ENCODE measurements around the gene PLA2G4A. TPM values are rescaled to one million over a fixed set of nuclear protein-coding genes. Genes with fewer than 3 reads are reported as not detected.

Gene PLA2G4A
- total RNA-seq, 2 donors from 2014 or later, result 3.1 to 6.3 TPM

DNA sequence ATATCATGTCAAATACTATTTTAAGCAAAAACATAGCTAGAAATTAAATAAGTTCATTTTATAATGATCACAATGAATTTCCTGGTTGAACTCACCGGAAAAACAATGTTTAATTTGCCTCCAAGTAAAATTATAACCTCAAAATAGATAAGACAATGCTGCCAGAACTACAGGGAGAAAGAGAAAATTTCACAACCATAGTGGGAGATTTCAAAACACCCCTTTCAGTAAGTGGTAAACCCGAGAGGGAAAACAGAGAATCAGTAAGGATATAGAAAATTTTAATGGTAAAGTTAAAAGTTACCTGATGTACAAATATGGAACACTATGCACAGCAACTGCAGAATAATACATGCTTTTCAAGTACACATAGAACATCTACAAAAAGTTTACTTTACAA, 43.2 kb upstream of the PLA2G4A start:
- Histone ChIP-seq H3K4me3 (no peak overlapping the region), H3K4me1 (no peaks in the 10 kb centered on the region), H3K36me3 (no peaks in the 10 kb centered on the region), H3K27me3 (no peaks in the 10 kb centered on the region), H3K9ac (ENCODE audit: low read depth in 2 of 2, low read length in 2 of 2) (no peak overlapping the region), H3K27ac (no peak overlapping the region), H3K9me3 (no peaks in the 10 kb centered on the region)
- no peak for DNase-seq
- TF ChIP-seq, protein P1, sequence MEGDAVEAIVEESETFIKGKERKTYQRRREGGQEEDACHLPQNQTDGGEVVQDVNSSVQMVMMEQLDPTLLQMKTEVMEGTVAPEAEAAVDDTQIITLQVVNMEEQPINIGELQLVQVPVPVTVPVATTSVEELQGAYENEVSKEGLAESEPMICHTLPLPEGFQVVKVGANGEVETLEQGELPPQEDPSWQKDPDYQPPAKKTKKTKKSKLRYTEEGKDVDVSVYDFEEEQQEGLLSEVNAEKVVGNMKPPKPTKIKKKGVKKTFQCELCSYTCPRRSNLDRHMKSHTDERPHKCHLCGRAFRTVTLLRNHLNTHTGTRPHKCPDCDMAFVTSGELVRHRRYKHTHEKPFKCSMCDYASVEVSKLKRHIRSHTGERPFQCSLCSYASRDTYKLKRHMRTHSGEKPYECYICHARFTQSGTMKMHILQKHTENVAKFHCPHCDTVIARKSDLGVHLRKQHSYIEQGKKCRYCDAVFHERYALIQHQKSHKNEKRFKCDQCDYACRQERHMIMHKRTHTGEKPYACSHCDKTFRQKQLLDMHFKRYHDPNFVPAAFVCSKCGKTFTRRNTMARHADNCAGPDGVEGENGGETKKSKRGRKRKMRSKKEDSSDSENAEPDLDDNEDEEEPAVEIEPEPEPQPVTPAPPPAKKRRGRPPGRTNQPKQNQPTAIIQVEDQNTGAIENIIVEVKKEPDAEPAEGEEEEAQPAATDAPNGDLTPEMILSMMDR (IDR thresholded peaks at IDR 0.05), result no peak
- intact Hi-C loops (cut with DNase I), result no loop called here

GRCh38 chr1:186790101-186790500, 38.6 kb upstream of the PLA2G4A start:
- TF ChIP-seq, protein P1 (IDR thresholded peaks at IDR 0.05), result no peak
- Histone ChIP-seq H3K27me3 (no peaks in the 10 kb centered on the region), H3K27ac (no peak overlapping the region), H3K9ac (ENCODE audit: low read depth in 2 of 2, low read length in 2 of 2) (no peak overlapping the region), H3K9me3 (no peaks in the 10 kb centered on the region), H3K4me1 (no peaks in the 10 kb centered on the region), H3K36me3 (no peaks in the 10 kb centered on the region), H3K4me3 (no peak overlapping the region)
- intact Hi-C loops (cut with DNase I), result no loop called here
- DNase-seq, result no peak

DNA sequence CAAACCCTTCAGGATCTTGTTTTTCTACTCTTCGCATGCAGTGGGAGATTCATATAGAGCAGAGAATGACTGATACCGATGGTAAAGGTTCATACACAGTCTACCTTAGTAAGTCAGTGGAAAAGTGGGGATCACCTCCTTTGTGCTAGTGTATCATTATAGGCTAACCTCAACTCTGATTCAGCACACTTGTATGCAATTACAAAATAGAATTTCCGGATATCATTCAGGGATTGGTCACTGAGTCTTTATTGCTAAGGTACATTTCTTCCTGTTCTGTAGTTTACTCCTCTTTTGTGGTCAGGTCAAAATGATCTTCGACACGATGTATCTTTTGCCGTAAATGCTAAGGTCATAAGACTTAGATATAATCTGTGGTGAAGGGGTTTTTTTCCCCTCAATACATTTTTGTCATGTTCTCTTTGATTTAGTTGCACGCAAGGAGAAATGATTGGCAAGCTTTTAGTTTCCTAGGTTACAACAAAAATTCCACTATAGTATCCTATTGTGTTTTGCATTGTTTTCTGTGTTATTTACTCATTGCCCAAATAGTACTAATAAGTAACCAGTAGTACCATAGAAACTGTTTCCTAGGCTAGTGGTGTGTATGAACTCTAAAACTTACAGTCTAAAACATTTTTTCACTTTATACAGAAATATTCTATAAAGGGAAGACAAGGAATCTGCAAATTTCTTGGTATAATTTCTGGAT, 35.7 kb upstream of the PLA2G4A start:
- TF ChIP-seq, protein P1 (IDR thresholded peaks at IDR 0.05), result no peak
- no peak overlapping the region for H3K9ac ChIP-seq (ENCODE audit: low read depth in 2 of 2, low read length in 2 of 2)

GRCh38 chr1:186793582-186793927, 35.2 kb upstream of the PLA2G4A start:
- no peak overlapping the region for H3K4me3 ChIP-seq
- H3K9me3 ChIP-seq, result no peaks in the 10 kb centered on the region
- H3K27ac ChIP-seq, result no peak overlapping the region
- no peak overlapping the region for H3K9ac ChIP-seq (ENCODE audit: low read depth in 2 of 2, low read length in 2 of 2)
- H3K36me3 ChIP-seq, result no peaks in the 10 kb centered on the region
- no peak for DNase-seq
- intact Hi-C loops (cut with DNase I), result no loop called here
- TF ChIP-seq, protein P1 (IDR thresholded peaks at IDR 0.05), result no peak
- H3K27me3 ChIP-seq, result no peaks in the 10 kb centered on the region
- H3K4me1 ChIP-seq, result no peaks in the 10 kb centered on the region

More for the DNA sequence above, 35.7 kb upstream of the PLA2G4A start:
- H3K36me3 ChIP-seq, result no peaks in the 10 kb centered on the region
- H3K27me3 ChIP-seq, result no peaks in the 10 kb centered on the region
- intact Hi-C loops (cut with DNase I), result no loop called here
- no peak for DNase-seq
- no peak overlapping the region for H3K27ac ChIP-seq
- no peak overlapping the region for H3K4me3 ChIP-seq
- no peaks in the 10 kb centered on the region for H3K4me1 ChIP-seq
- H3K9me3 ChIP-seq, result no peaks in the 10 kb centered on the region

- Histone ChIP-seq H3K9me3 (no peaks in the 10 kb centered on the region), H3K9ac (ENCODE audit: low read depth in 2 of 2, low read length in 2 of 2) (no peak overlapping the region), H3K36me3 (no peaks in the 10 kb centered on the region), H3K4me3 (no peak overlapping the region), H3K27me3 (no peaks in the 10 kb centered on the region), H3K4me1 (no peaks in the 10 kb centered on the region), H3K27ac (no peak overlapping the region)
- TF ChIP-seq, protein P1 (IDR thresholded peaks at IDR 0.05), result no peak
- no peak for DNase-seq
- intact Hi-C loops (cut with DNase I), result no loop called here
These were observed 29.6 kb upstream of the PLA2G4A start for GRCh38 chr1:186798960-186799688.
